Anterior cingulate cortex (tissue), 58 donors: ENCODE results near the gene EMC9.

Source experiments
- DNase-seq, 58 donors: peaks; one replicate each; lab custom pipeline; 2025; lab: John Stamatoyannopoulos, UW

Gene EMC9, protein sequence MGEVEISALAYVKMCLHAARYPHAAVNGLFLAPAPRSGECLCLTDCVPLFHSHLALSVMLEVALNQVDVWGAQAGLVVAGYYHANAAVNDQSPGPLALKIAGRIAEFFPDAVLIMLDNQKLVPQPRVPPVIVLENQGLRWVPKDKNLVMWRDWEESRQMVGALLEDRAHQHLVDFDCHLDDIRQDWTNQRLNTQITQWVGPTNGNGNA

DNA sequence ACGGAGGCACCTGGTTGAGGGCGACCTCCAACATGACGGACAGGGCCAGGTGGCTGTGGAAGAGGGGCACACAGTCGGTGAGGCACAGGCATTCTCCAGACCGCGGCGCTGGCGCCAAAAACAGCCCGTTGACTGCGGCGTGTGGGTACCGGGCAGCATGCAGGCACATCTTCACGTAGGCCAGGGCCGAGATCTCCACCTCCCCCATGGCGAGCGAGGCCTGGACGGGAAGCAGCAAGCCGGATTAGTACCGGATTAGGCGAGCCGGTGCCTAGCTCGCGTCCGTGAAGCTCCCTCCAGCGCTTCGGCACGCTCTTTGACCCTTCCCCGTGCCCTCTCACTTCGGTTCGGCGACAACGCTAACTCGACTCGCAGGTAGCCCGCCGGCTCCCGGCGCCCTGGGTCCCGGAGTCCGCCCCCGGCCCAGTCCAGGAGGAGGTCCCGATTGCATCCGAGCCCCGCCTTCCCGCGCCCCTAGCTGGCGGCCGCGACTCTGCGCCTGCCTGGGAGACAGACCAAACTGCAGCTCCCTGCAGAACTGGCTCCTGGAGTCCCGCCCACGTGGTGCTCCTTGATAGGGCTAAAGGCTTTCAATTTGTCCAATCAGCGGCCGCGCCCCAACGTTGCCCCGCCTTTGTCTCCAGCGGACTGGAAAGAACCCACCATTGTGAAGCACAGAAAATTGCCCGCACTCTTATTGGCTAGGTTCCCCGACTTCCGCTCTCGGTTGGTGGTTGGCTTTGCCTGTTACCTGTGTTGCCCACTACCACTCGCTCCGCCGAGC, at the start of gene EMC9:
TSS of gene EMC9 (minus strand) at position 495 of the 784 bp plus-strand sequence. CDS start at position 208, 287 bp downstream.
- DNase-seq = peak; percentile 85 to 100 (median 99)

DNA sequence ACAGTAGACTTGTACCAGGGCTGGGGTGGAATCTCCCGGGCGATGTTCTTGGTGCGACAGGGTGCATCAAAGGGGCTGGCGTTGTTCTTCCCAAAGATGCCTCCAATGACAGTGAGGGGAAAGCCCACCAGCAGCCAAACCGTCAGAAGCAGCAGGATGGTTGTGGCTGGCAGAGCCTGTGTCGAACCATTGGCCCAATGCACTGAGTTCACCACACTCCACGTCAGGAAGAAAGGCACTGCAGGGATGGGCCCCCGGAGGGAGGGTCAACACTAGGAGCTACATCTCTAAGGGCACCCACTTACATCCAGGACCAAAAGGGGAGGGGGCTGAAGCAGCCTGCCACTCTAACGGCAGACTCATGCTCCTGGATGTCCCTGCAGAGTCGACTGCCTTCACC, 49.0 kb upstream of the EMC9 start:
- no peak for DNase-seq

DNA sequence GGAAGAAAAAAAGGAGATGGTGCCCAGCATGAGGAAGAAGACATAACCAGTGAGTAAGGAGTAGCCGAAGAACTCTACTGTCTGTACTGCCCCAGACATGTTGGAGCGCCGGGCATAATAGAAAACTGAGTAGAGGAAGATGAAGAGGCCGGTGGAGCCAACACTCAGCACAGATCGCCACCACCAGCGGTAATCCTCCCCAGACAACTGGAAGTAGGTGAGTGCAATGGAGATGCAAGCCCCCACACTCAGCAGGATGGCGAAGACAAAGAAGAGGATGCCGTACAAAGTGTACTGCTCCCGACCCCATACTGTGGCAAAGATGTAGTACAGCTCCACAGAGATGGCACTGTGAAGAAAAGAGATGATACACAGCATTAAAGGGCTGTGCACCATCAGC, 48.1 kb upstream of the EMC9 start:
- no peak for DNase-seq

DNA sequence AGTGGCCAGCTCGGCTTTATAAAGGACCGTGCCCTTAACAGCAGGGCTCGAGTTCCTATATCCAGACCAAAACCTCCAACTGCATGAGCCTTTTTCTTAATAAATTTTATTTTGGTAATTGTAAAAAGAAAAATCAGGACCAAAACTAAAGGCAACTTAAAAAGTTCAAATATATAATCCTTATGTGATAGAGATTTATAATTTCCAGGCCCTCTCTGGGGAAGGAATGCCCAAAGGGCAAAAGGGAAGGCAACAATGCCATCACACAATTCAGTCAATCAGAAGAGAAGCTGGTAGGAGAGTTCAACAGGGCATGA, 47.6 kb upstream of the EMC9 start:
- DNase-seq = no peak

DNA sequence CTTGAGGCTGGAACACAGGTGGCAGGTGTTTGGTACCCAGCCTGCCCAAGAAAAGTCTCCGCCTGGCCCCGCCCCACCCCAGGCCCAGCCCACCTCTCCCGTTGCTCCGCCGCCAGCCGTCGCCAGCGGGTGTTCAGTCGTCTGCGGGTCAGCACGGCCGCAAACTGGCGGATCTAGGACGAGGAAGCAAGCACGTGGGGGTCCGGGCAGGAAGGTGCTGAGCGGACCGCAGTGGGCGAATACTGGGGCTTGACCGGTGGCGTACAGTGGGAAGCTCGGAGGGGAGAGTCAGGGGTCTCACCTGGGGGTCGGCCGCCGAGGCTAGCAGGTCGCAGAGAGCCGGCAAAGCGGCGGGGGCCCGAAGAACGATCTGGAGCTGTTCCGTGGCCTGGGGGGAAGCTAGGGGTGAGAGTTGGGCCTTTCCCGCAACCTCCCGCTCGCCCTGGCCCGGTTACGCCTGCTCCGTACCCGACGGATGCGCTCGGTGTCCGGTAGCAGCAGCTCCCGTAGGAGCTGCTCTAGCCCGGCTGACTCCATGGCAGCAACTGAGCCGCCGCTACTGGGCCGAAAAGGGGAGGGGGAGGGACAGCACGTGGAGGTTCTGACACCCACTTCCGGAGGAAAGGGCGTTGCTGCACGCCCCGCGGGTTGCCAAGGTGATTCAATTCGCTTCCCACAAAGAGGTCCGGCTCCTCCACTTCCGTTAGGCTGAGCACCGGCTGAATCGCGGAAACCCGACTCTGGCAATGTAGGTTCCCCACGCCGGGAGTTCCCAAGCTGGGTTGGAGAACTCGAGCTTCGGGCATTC, 47.1 kb upstream of the EMC9 start, which contains the start of gene IPO4:
TSS of gene IPO4 (minus strand) at position 566 of the 808 bp plus-strand sequence. CDS start at position 537, 29 bp downstream.
- peak; percentile 66 to 97 (median 93) for DNase-seq

DNA sequence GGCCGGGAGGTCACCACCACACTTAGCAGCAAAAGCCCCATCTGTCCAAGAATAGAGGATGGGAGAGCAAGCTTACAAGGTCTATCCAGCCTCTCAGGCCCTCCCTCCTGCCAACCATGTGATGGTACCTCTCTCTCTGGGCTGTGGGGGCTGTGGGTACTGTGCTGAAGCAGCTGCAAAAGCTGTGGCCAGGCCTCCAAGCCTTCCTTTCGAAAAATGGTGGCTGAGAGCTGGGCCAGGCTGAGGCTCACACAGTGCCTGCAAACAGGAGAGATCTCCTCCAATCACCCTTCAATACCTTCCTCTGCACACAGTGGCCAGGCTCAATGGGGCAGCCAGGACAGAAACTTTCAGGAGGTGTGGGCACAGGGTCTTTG, 46.1 kb upstream of the EMC9 start:
- no peak for DNase-seq

DNA sequence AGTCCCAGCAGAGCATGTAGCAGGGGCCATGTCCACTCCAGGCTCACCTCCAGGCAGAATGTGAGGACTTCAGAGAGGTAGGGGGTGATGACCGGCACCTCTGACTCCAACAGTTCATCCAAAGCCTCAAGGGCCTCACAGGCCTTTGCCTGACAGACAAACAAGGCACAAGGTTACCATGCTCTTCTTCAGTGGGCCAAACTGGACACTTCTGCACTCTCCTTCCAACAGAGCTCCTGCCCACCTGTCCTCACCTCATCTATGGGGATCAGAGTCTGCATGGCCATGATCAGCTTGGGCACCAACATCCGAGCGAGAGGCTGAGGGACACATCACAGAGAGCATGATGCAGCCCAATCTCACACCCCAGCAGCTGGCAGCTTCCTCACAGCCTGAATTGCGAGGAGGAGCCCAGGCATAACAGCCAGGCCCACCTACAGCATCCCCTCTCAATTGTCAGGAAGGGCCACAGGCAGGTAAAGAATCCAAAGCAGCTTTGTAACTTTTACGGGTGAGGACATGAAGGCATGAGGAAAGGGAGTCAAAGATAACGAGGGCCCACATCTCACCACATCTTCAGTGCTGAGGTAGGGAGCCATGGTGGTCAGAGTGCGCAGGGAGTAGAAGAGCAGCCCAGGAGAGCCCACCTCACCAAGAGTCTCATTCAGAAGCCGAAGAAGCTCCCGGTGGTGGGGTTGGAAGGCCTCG, 45.6 kb upstream of the EMC9 start:
- no peak for DNase-seq

DNA sequence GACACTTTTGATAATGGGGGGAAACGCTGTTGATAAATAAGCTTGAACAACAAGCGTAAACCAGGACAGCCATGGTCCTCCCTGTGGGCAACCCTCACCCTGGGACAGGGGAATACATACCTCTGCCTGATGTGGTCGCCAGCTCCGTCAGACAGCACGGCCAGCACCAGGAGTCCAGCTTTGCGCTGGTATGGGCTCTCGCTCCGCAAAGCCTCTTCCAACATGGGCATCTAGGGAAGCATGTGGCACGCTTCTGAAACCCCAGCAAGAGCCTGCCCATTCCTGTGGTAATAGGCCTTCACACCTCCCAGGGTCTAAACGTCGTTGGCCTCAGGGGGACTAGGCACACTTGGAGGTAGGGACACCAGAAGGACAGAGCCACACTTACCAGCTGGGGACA, 44.4 kb upstream of the EMC9 start:
- no peak for DNase-seq

DNA sequence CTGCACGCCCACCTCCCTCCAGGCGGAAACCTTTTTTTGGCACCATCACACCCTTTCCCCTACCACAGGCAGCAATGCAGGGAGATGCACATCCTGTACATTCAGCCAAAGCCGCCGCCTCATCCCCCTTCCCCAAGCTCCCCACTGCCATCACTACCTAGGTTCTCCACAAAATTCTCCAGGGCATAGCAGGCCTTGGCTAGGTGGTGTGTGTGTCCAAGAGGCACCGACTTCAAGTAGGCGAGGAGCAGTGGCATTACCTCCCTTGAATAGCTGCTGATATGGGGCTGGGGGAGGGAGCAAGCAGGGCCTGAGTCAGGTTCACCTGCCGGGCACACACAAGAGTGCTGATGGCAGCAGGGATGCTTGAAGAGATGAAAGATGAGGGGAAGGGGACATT, 43.6 kb upstream of the EMC9 start:
- DNase-seq = no peak

DNA sequence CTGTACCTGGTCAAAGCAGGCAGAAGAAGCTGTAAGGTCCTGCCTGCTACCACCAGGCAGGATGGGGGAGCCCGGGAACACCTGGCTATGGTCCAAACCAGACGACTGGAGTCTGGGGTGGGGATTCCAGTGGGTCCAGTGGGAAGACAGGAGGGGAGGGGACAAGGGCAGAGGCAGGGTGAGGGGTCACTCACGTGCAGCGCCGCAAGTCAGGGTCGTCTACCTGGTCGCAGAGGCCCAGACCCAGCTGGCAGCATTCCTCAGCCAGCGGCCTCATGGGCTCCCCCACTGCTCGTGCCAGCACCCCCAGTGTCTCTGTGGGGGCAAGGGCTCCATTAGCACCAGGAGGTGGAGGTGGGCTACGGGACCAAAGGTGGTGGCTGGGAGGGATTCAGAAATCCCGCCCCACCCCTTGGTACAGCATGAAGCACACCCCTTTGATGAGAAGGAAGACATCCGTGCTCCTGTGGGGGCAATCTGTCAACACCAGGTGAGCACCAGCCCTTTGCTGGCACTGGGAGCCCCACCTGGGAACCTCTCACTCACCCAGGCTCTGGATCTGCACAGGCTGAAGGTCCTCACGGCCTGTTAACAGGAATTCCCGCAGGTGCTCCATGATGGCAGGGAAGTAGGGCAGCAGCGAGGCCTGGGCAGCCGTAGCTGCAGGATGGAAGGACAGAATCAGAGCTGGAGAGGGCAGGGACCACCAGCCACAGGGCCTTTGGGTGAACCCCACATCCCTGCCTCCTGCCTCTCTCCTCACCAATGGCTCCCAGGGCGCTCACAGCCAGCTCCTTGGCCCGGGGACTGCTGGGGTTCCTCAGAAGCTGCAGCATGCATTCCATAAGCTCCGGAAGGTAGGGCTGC, 42.9 kb upstream of the EMC9 start:
- DNase-seq = no peak

DNA sequence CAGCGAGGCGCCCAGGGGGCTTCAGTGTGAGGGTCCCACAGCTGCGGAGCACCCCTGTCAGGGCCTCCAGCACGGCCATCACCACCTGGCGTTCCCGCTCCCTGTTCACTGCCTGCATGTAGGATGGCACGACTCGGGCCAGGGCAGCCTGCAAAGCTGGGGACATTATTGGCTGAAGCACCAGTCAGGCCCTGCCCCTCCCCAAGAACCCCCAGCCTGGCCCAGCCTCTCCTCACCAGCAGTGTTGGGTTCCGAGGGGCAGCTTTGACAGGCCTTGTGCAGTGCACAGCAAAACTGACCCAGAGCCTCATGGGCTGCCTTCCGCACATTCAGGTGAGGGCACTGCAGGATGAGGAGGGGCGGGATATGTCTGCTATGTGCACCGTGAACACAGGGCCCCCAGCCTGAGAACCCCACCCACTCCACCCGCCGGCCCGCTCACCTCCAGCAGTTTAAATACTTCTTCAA, 41.7 kb upstream of the EMC9 start:
- DNase-seq = no peak

DNA sequence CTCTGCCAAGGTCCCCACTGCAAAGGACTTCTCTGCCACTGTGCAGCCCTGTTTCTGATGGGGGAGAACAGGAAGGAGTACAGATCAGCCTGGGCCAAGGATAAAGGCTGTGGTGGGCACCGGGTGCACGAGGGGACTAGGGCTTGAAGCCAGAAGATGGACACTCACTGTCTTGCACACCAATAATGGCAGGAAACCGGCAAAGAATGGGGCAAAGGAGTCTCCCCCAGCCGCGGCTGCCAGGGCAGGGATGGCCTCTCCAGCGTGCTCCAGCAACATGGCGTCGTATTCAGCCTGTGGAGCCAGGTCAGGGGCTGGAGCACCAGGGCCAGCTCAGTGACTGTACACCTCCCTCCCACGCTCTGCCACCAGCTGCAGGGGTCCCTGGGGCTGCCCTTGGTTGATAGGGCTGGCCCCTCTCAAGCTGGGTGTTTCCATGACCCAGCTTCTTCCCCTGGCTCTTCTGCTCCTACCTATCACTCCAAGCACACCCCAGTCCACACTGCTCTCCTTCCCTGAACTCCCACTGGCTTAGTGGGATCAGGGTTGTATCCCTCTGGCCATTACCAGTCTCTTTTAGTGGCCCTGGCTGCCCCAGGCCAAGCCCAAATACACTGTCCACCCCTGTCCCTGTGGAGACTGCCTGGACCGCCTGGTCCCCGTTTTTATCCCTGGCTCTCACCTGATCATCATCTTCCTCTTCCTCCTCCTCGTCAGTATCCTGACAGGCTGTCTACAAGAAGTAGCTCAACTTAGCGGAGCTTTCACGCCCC, 40.9 kb upstream of the EMC9 start:
- DNase-seq = no peak

DNA sequence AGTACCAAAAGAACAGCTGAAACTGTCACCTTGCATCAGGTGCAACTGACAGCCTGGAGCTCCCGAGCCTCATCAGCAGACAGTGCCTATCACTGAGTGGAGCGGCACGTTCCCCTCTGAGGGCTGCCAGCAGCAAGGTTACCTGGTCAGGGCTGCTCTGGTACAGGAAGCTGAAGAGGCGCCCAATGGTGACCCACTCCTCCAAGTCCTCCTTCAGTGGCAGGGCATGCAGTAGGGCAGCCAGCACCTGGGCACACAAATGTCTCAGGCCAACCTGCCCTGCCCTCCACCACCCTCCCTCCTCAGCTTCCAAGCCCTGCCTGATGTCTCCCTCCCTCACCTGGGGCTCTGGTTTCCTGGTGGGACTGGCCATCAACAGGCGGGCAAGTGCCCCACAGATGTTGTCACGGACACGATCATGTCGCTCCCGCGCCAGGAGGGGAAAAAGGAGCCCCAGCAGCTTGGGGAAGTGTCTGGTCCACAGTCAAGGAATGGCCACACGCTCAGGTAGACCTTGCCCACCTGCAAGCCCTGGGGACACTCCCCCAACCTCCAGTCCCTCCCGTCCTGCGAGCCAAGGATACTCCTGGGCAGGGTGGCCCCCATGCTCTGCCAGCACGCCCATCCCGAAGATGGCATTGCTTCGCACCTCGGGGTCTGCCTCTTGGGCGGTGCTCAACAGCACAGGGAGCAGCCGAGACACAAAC, 40.1 kb upstream of the EMC9 start:
- DNase-seq = no peak

DNA sequence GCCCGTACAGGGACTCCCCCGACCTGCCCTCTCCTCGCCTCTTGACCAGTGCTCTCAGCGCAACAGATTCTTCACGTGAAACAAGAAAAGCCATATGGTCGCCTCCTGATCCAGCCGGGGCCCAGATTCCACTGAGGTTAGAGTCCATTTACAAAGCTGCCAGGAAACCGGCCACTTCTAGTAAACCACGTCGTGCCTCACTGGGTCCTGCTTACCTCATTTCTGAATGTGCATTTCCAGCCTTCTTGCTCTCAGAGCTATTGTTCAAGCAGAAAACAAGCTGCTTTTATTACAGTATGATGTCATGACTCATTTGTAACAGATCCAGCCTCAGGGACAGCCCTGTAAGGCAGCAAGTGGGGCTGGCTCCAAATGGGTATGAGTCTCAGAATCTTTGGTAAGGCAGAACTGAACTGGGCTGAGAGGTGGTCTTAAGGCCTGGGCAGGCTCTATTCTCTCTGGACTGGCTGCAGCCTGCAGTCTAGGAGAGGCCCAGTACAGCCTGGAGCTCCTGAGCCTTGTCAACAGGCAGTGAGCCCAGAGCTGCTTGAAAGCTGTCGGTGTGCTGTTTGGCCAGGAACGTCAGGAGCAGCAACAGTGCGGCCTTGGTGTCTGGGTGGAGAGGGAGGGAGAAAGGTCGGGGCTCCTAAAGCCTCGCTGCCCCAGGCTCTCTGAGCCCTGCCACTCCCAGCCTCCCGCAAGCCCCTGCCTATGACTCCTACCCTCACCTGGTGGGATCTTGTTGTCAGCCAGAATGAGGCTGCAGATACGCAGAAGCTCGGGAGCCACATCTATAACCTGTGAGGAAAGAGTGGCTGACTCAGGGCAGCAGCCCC, 38.8 kb upstream of the EMC9 start:
- DNase-seq = peak in 22 of 58 donors; percentile 10 to 75 (median 34)

DNA sequence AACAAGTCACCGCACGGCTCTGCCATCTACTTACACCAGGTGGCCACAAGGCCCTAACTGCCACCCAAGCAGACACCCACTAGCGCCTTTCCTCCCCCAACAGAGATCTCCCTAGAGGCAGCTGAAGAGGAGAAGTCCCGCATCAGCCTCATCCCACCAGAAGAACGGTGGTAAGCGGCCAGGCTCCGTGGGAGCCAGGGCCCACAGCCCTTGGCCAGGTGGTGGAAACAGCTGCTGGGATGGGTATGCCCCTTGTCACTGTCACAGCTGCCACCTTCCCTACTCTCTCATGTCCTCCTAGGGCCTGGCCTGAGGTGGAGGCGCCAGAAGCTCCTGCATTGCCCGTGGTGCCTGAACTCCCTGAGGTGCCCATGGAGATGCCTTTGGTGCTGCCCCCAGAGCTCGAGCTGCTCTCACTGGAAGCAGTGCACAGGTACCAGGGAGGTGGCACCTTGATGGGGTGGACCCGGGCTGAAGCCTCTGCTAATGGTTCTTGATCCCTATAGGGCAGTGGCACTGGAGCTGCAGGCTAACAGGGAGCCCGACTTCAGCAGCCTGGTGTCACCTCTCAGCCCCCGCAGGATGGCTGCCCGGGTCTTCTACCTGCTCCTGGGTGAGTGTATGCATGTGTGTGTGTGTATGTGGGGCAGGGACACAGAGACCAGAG, 38.0 kb upstream of the EMC9 start:
- DNase-seq = no peak

DNA sequence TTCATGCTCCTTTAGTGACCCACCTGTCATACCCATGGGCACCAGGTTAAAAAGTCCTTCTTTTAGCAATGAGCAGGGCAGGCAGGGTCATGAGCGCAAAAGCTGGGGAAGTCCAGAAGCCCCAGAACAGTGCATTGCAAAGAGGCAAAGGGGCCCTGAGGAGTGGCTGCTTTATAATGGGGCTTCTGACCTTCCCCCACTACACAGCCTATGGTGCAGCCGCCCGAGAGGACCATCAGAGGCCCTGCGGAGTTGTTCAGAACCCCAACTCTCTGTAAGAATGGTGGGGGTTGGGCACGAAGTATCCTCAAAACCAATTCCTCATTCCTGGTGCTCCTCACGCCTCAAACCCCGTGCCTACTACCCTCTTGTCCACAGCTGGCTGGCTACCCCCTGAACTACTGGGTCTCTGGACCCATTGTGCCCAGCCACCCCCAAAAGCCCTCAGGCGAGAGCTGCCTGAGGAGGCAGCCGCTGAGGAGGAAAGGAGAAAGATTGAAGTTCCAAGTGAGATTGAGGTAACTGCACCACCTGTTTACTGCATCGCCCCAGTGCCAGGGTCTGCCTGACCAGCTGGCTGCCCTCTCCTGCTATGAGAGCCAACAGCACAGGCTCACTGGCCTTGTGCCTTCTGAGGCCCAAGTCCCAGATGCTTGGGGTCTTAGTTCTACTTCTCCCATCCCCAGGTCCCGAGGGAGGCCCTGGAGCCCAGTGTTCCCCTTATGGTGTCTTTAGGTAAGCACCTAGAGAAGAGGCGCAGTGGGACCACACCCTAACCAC, 37.2 kb upstream of the EMC9 start:
- no peak for DNase-seq
